ENCODE data around the gene ESRP2. TPM values are rescaled to one million over a fixed set of nuclear protein-coding genes. Genes with fewer than 3 reads are reported as not detected.

ESRP2 gene
- total RNA-seq, 1 experiment from 2014 or later = 48.8 TPM

GRCh38 chr16:68233835-68234187, 2.1 kb downstream of the ESRP2 start:
- Mint-ChIP-seq H3K9me3 (ENCODE audit: unreplicated experiment) (no peaks in the 10 kb centered on the region), H3K27me3 (ENCODE audit: insufficient read depth, unreplicated experiment) (no peaks in the 10 kb centered on the region), H3K36me3 (ENCODE audit: insufficient read depth, unreplicated experiment) (peaks cover 45% of the 10 kb centered on the region), H3K4me1 (ENCODE audit: insufficient read depth, unreplicated experiment) (peaks cover 16% of the 10 kb centered on the region), H3K4me3 (ENCODE audit: unreplicated experiment) (peak overlapping the region; percentile 81), H3K27ac (ENCODE audit: low read depth, unreplicated experiment) (no peak overlapping the region)
- DNase-seq (ENCODE audit: unreplicated experiment) = no peak
- TF ChIP-seq CTCF (IDR thresholded peaks at IDR 0.05; ENCODE audit: unreplicated experiment) = no peak
- CTCF ChIA-PET = interaction anchor here (0.7 kb wide), 2 partner anchors 27 to 169 kb away, joined by 3 read pairs; no protein-coding TSS in a partner anchor
- no TSS peak for BruUV-seq (replicated peaks)
- POLR2A ChIA-PET = interaction anchor here (0.8 to 6.0 kb wide), 5 partner anchors 11 to 147 kb away, joined by 4 to 99 read pairs (median 30); partner anchors contain the start of genes NFATC3 and PLA2G15
- intact Hi-C loops (cut with micrococcal nuclease) = no loop called here

GRCh38 chr16:68233085-68233834, 2.7 kb downstream of the ESRP2 start:
- no TSS peak for BruUV-seq (replicated peaks)
- H3K36me3 Mint-ChIP-seq (ENCODE audit: insufficient read depth, unreplicated experiment) = peaks cover 45% of the 10 kb centered on the region
- no peak for TF ChIP-seq CTCF (IDR thresholded peaks at IDR 0.05; ENCODE audit: unreplicated experiment)

GRCh38 chr16:68232335-68232734, 3.6 kb downstream of the ESRP2 start:
- H3K27me3 Mint-ChIP-seq (ENCODE audit: insufficient read depth, unreplicated experiment) = no peaks in the 10 kb centered on the region
- TF ChIP-seq CTCF (IDR thresholded peaks at IDR 0.05; ENCODE audit: unreplicated experiment) = no peak
- intact Hi-C loops (cut with micrococcal nuclease) = no loop called here
- no peak overlapping the region for H3K4me3 Mint-ChIP-seq (ENCODE audit: unreplicated experiment)
- no peak for DNase-seq (ENCODE audit: unreplicated experiment)
- no TSS peak for BruUV-seq (replicated peaks)
- H3K27ac Mint-ChIP-seq (ENCODE audit: low read depth, unreplicated experiment) = no peak overlapping the region
- peaks cover 51% of the 10 kb centered on the region for H3K36me3 Mint-ChIP-seq (ENCODE audit: insufficient read depth, unreplicated experiment)
- ChIA-PET CTCF (interaction anchor here (0.9 kb wide), 1 partner anchor 157 kb away, joined by 4 read pairs; no protein-coding TSS in a partner anchor), POLR2A (no interaction called here)
- peaks cover 16% of the 10 kb centered on the region for H3K4me1 Mint-ChIP-seq (ENCODE audit: insufficient read depth, unreplicated experiment)
- no peaks in the 10 kb centered on the region for H3K9me3 Mint-ChIP-seq (ENCODE audit: unreplicated experiment)

More at GRCh38 chr16:68233085-68233834, 2.7 kb downstream of the ESRP2 start:
- CTCF ChIA-PET = interaction anchor here (0.9 kb wide), 1 partner anchor 158 kb away, joined by 4 read pairs; no protein-coding TSS in a partner anchor
- Mint-ChIP-seq H3K4me3 (ENCODE audit: unreplicated experiment) (peak overlapping the region; percentile 81), H3K27ac (ENCODE audit: low read depth, unreplicated experiment) (no peak overlapping the region), H3K9me3 (ENCODE audit: unreplicated experiment) (no peaks in the 10 kb centered on the region), H3K4me1 (ENCODE audit: insufficient read depth, unreplicated experiment) (peaks cover 16% of the 10 kb centered on the region), H3K27me3 (ENCODE audit: insufficient read depth, unreplicated experiment) (no peaks in the 10 kb centered on the region)
- no peak for DNase-seq (ENCODE audit: unreplicated experiment)
- POLR2A ChIA-PET = interaction anchor here (4.5 to 6.0 kb wide), 3 partner anchors 12 to 147 kb away, joined by 30 to 99 read pairs (median 67); partner anchors contain the start of genes NFATC3 and PLA2G15
- intact Hi-C loops (cut with micrococcal nuclease) = no loop called here

- CTCF ChIA-PET = no interaction called here
Observed at GRCh38 chr16:68231384-68232136, 4.4 kb downstream of the ESRP2 start.

More at GRCh38 chr16:68231384-68232136, 4.4 kb downstream of the ESRP2 start:
- peaks cover 51% of the 10 kb centered on the region for H3K36me3 Mint-ChIP-seq (ENCODE audit: insufficient read depth, unreplicated experiment)
- H3K27me3 Mint-ChIP-seq (ENCODE audit: insufficient read depth, unreplicated experiment) = no peaks in the 10 kb centered on the region
- BruUV-seq (replicated peaks) = no TSS peak
- no peak for DNase-seq (ENCODE audit: unreplicated experiment)
- no peaks in the 10 kb centered on the region for H3K9me3 Mint-ChIP-seq (ENCODE audit: unreplicated experiment)
- no peak overlapping the region for H3K27ac Mint-ChIP-seq (ENCODE audit: low read depth, unreplicated experiment)
- no peak overlapping the region for H3K4me3 Mint-ChIP-seq (ENCODE audit: unreplicated experiment)
- no peak for TF ChIP-seq CTCF (IDR thresholded peaks at IDR 0.05; ENCODE audit: unreplicated experiment)
- POLR2A ChIA-PET = no interaction called here
- intact Hi-C loops (cut with micrococcal nuclease) = no loop called here
- peaks cover 16% of the 10 kb centered on the region for H3K4me1 Mint-ChIP-seq (ENCODE audit: insufficient read depth, unreplicated experiment)

Data from MCF 10A (cell line).